WTC11 (cell line): ENCODE results near the gene ERBB4.

Experiments used
- FOXP1 ChIP-seq: sonication (generic); formaldehyde crosslinking; IDR thresholded peaks from 2 replicates; pipeline ENCODE4 v1.8.0; 2022; ENCODE audit warnings: missing genetic modification reagents, mild to moderate bottlenecking, moderate library complexity, borderline replicate concordance
- GABPB1 ChIP-seq: sonication (generic); formaldehyde crosslinking; IDR thresholded peaks from 2 replicates; pipeline ENCODE4 v1.8.1; 2023; ENCODE audit warnings: mild to moderate bottlenecking, missing genetic modification reagents
- GRHL2 ChIP-seq: fragments of 250-450 bp; sonication (Bioruptor Pico); IDR thresholded peaks from 2 replicates; pipeline ENCODE4 v1.8.0; 2022; ENCODE audit warnings: mild to moderate bottlenecking, moderate library complexity; ENCODE audit not compliant: insufficient replicate concordance, severe bottlenecking
- JUN ChIP-seq: sonication (generic); formaldehyde crosslinking; IDR thresholded peaks from 2 replicates; pipeline ENCODE4 v1.8.0; 2023; ENCODE audit warnings: mild to moderate bottlenecking, missing genetic modification reagents
- SMAD3 ChIP-seq: sonication (generic); formaldehyde crosslinking; IDR thresholded peaks from 2 replicates; pipeline ENCODE4 v1.8.0; 2022; ENCODE audit warnings: missing genetic modification reagents, mild to moderate bottlenecking, borderline replicate concordance
- TF ChIP-seq, protein P1 (sequence below): fragments of 200-600 bp; IDR thresholded peaks from 2 replicates; pipeline ENCODE4 v1.8.0; 2022; ENCODE audit warnings: antibody characterized with exemption
- TF ChIP-seq, protein P2 (sequence below): sonication (generic); formaldehyde crosslinking; IDR thresholded peaks from 2 replicates; pipeline ENCODE4 v1.8.1; 2022; ENCODE audit warnings: missing genetic modification reagents, borderline replicate concordance
- TF ChIP-seq, protein P3 (sequence below): sonication (generic); formaldehyde crosslinking; IDR thresholded peaks from 2 replicates; pipeline ENCODE4 v1.8.1; 2023; ENCODE audit warnings: mild to moderate bottlenecking, moderate library complexity, missing genetic modification reagents
- TF ChIP-seq, protein P4 (sequence below): sonication (generic); formaldehyde crosslinking; conservative IDR thresholded peaks from 2 replicates; pipeline ENCODE4 v1.8.1; 2023; ENCODE audit warnings: mild to moderate bottlenecking, low read depth, missing genetic modification reagents, moderate library complexity
- TF ChIP-seq, protein P5 (sequence below): sonication (generic); formaldehyde crosslinking; IDR thresholded peaks from 2 replicates; pipeline ENCODE4 v1.8.1; 2022; ENCODE audit warnings: low read depth, missing genetic modification reagents, borderline replicate concordance

DNA sequence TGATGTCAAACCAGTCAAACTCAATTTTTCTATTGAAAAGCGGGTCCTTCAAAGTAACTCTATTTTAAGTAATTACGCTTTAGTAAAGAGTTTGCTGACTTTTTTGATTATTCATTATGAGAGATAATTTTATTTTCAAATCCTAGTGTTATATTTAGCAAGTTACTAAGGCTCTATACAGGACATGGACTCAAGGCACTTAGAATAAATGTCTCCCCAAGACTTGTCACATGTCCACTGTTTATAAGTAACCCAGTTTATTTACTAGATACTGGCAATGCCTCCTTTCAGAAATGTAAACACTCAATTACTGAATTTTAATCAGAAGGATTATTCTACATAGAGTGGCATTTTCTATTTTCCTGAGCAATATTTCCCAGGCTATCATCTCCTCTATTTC, 638.1 kb downstream of the ERBB4 start:
- TF ChIP-seq GABPB1 (CRISPR knock-in tag) (no peak), FOXP1 (CRISPR knock-in tag) (no peak), SMAD3 (CRISPR knock-in tag) (no peak), JUN (no peak), GRHL2 (CRISPR knock-in tag) (no peak)
- TF ChIP-seq, protein P1, sequence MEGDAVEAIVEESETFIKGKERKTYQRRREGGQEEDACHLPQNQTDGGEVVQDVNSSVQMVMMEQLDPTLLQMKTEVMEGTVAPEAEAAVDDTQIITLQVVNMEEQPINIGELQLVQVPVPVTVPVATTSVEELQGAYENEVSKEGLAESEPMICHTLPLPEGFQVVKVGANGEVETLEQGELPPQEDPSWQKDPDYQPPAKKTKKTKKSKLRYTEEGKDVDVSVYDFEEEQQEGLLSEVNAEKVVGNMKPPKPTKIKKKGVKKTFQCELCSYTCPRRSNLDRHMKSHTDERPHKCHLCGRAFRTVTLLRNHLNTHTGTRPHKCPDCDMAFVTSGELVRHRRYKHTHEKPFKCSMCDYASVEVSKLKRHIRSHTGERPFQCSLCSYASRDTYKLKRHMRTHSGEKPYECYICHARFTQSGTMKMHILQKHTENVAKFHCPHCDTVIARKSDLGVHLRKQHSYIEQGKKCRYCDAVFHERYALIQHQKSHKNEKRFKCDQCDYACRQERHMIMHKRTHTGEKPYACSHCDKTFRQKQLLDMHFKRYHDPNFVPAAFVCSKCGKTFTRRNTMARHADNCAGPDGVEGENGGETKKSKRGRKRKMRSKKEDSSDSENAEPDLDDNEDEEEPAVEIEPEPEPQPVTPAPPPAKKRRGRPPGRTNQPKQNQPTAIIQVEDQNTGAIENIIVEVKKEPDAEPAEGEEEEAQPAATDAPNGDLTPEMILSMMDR = no peak
- TF ChIP-seq, protein P2, sequence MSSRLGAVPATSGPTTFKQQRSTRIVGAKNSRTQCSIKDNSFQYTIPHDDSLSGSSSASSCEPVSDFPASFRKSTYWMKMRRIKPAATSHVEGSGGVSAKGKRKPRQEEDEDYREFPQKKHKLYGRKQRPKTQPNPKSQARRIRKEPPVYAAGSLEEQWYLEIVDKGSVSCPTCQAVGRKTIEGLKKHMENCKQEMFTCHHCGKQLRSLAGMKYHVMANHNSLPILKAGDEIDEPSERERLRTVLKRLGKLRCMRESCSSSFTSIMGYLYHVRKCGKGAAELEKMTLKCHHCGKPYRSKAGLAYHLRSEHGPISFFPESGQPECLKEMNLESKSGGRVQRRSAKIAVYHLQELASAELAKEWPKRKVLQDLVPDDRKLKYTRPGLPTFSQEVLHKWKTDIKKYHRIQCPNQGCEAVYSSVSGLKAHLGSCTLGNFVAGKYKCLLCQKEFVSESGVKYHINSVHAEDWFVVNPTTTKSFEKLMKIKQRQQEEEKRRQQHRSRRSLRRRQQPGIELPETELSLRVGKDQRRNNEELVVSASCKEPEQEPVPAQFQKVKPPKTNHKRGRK (CRISPR knock-in tag) = no peak
- TF ChIP-seq, protein P3, sequence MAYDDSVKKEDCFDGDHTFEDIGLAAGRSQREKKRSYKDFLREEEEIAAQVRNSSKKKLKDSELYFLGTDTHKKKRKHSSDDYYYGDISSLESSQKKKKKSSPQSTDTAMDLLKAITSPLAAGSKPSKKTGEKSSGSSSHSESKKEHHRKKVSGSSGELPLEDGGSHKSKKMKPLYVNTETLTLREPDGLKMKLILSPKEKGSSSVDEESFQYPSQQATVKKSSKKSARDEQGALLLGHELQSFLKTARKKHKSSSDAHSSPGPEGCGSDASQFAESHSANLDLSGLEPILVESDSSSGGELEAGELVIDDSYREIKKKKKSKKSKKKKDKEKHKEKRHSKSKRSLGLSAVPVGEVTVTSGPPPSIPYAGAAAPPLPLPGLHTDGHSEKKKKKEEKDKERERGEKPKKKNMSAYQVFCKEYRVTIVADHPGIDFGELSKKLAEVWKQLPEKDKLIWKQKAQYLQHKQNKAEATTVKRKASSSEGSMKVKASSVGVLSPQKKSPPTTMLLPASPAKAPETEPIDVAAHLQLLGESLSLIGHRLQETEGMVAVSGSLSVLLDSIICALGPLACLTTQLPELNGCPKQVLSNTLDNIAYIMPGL (CRISPR knock-in tag) = no peak
- TF ChIP-seq, protein P4, sequence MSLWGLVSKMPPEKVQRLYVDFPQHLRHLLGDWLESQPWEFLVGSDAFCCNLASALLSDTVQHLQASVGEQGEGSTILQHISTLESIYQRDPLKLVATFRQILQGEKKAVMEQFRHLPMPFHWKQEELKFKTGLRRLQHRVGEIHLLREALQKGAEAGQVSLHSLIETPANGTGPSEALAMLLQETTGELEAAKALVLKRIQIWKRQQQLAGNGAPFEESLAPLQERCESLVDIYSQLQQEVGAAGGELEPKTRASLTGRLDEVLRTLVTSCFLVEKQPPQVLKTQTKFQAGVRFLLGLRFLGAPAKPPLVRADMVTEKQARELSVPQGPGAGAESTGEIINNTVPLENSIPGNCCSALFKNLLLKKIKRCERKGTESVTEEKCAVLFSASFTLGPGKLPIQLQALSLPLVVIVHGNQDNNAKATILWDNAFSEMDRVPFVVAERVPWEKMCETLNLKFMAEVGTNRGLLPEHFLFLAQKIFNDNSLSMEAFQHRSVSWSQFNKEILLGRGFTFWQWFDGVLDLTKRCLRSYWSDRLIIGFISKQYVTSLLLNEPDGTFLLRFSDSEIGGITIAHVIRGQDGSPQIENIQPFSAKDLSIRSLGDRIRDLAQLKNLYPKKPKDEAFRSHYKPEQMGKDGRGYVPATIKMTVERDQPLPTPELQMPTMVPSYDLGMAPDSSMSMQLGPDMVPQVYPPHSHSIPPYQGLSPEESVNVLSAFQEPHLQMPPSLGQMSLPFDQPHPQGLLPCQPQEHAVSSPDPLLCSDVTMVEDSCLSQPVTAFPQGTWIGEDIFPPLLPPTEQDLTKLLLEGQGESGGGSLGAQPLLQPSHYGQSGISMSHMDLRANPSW (CRISPR knock-in tag) = no peak
- TF ChIP-seq, protein P5, sequence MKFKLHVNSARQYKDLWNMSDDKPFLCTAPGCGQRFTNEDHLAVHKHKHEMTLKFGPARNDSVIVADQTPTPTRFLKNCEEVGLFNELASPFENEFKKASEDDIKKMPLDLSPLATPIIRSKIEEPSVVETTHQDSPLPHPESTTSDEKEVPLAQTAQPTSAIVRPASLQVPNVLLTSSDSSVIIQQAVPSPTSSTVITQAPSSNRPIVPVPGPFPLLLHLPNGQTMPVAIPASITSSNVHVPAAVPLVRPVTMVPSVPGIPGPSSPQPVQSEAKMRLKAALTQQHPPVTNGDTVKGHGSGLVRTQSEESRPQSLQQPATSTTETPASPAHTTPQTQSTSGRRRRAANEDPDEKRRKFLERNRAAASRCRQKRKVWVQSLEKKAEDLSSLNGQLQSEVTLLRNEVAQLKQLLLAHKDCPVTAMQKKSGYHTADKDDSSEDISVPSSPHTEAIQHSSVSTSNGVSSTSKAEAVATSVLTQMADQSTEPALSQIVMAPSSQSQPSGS (CRISPR knock-in tag) = no peak
